GM20431 (cell line): ENCODE data around the gene DMXL1.
"Not testable (repeated sequence)": the region's sequence is repeated elsewhere in the genome, so short reads cannot be mapped to it uniquely, and the experiment has no call there.

ENCODE experiments used
- in situ Hi-C: fragments of 300-500 bp; cut with MseI, MboI; formaldehyde crosslinking; loops from one replicate; pipeline ENCODE4 v1.15.0; 2020; ENCODE audit warnings: low sequenced_read_pairs; ENCODE audit not compliant: unreplicated experiment

The DMXL1 gene

DNA sequence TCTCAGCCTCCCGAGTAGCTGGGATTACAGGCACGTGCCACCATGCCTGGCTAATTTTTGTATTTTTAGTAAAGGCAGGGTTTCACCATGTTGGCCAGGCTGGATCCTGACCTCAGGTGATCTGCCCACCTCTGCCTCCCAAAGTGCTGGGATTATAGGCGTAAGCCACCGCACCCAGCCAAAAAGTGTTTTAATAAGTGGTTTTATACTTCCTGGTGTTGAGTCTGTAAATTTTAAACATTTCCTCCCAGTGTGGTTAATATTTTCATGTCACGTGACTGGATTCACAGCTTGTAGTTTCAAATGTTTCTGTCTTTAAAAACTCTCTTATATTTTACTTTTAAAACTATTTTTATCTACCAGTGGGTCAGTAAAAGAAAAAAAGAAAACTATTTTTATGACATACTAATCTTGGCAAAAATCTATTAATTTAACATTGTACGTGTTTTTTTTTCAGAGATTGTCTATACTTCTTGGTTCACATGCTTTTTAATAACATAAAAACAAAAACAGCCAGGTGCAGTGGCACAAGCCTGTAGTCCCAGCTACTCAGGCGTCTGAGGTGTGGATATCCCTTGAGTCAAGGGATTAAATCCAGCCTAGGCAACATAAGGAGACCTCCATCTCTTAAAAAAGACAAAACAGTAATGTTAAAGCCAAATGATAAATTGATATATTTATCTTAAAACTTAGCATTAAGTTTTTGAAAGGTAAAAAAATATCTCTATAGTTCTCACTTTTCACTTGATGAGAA is 117.1 kb downstream of the DMXL1 start:
- in situ Hi-C loops = no loop called here

DNA sequence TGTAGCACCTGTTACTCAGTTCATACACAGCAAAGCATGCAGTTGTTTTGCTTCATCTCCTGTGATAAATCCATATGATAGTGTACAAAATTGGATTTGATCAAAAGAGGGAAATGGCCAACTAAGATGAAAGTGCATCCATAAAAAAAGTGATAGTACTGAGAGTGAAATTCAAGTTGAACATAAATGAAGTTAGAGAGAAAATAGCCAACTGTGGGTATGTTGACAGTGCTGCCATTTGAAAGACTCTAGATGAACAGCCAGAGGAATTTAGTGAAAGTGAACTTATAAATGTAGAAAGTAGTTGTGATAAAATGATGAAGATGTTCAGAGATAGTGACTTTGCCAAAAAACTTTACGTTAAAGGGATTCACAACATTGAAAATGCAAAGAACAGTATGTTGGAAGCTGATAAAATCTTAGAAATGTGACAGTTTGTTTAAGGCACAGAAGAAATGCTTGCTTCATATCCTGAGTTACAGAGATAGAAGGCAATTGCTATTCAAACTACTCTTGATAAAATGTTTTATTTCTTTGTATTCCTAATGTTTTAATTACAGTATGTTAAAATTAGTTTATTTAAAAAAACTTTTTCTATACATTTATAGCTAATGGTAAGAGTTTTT is 119.7 kb downstream of the DMXL1 start:
- in situ Hi-C loops = no loop called here

DNA sequence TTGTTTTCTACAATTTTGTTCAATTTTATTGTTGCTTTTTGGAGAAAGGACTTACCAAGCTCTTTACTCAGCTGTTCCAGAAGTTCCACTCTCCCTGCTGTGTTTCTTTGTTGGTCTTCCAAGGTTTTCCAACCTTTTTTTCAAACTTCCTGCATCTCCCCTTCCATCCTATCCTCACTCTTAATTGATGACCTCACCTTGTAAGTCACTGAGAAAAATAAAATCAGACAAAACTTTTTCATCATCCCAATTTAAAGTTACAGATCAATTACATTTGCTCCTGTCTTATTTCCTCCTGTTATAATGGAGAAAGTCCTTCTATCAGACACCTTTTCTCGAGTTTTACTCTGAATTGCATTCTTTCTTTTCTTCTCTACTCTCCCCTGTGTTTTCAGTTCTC is 121.1 kb downstream of the DMXL1 start:
- in situ Hi-C loops = no loop called here

GRCh38 chr5:119200795-119201194 is 129.9 kb downstream of the DMXL1 start:
- in situ Hi-C loops = no loop called here

GRCh38 chr5:119207105-119207504 is 136.2 kb downstream of the DMXL1 start:
- in situ Hi-C loops = no loop called here

GRCh38 chr5:119212026-119212425 is 141.1 kb downstream of the DMXL1 start:
- in situ Hi-C loops = no loop called here

DNA sequence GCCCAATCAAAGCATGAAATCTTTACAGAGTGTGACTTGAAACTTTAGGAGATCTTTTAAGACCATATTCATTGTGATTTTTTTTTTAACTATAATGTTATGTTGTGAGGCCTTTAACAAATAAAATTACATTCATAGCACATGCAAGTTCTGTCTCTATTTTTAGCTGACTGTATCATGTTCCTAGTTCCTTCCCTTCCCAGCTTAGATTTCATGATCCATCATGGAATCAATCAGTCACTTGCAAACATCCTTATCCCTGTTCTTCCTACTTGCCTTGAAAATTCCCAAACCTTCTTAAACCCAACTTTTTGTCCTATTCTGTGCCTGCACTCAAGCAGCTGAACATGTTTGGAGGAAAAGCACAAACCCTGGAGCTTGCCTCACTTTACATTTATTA is 141.8 kb downstream of the DMXL1 start:
- in situ Hi-C loops = no loop called here

GRCh38 chr5:119217183-119217582 is 146.3 kb downstream of the DMXL1 start:
- in situ Hi-C loops = no loop called here

GRCh38 chr5:119218830-119219782 is 148.2 kb downstream of the DMXL1 start:
- in situ Hi-C loops = no loop called here

DNA sequence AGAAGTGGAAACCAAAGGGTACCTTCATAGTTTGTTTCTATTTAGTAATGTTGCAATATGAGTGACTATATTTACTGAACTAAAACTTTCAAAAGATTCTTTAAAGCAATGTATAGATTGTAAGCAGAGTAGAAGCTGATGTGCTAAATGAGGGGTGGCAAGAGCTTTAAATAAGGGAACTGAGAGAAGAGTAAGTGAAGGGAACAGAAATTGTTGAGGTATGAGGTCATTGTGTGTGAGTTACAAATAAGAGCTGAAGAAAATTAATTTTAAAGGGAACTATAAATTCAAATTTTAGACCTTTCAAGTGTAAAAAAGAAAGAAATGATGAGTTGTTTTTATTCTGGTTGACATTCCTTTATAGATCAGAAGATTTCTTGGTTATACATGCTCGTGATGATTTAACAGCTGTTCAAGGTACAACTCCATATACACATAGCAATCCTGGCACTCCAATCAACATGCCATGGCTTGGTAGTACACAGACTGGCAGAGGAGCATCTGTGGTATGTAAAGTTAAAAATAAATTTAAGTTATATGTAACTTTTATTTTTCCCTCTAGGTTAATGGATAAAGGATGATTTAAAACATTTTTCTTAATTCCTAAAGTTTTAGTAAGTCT is 149.8 kb downstream of the DMXL1 start:
- in situ Hi-C loops = no loop called here

DNA sequence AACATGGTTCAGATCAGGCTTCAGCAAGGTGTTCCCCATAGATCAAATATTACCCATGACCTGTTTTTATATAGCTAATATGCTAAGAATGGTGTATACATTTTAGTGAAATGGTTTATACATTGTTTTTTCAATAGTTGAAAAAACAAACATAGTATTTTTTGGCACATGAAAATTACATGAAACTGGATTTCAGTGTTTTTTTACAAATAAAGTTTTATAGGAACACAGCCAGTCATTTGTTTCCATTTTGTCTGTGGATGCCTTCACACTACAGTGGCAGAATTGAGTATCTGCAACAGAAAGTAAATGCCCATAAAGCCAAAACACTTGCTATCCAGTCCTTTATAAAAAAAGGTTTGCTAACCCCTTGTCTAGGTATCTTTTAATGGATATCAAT is 150.4 kb downstream of the DMXL1 start:
- in situ Hi-C loops = no loop called here

DNA sequence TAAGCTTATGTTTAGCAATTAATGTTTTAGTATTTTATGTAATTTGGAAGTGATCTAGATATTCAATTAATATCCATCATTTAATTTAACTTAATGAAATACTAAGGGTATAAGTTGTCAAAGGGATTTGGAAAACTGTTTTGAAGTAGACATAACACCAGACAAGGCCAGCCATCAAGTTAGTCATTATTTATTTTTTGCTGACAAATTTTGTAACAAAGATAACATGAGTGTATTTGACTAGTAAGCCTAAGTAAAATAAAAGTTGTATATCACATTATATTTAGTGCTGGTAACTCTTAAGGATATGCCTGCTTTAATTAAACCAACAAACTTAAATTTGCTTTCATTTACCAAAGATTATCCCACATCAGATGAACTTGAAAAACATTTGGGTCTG is 159.1 kb downstream of the DMXL1 start:
- in situ Hi-C loops = no loop called here

DNA sequence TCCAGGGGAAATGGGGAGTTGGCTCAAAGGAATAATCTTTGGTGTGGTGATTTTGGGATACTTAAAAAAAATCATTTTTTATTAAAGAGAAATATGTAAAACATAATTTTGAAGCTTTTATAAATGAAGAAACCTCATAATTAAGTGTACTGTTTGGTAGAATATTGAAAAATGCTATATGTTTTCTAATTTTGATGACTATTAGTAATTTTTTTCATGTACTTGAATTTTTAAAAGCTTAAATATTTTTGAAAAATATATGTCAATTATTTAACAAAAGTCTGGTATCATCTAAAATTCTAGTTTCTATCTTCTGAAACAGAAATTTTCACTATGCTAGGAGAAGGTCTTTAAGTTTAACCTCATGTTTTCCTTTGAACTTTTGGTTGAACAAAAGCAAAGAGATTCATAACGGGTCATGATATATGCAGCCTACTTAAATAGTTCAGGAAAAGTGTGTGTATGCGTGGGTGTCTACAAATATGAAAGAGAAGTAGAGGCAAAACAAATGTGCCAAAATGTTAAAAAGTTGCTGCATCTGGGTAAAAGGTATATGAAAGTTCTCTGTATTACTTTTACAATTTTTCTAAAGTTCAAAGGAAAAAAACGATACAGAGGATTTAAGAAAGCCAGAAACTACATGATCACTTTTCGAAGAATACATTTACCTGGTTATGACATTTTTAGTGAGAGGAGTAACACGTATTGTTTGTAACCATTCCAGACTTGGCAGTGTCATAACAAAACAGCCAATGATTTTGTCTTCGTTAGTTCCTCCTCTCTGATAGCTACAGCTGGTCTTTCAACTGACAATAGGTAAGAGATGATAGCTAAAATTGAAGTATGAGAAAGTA is 167.6 kb downstream of the DMXL1 start:
- in situ Hi-C loops = no loop called here

GRCh38 chr5:119239119-119239417 is 168.2 kb downstream of the DMXL1 start:
- in situ Hi-C loops = no loop called here

DNA sequence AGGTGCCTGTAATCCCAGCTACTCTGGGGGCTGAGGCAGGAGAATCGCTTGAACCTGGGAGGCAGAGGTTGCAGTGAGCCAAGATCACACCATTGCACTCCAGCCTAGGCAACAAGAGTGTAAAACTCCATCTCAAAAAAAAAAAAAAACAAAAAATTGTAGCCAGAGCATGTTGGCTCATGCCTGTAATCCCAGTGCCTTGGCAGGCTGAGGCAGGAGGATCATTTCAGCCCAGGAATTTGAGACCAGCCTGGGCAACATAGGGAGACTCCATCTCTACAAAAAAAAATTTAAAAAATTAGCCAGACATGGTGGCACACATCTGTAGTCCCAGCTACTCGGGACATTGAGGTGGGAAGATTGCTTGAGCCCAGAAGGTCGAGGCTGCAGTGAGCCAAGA is 168.9 kb downstream of the DMXL1 start:
- in situ Hi-C loops = not testable (repeated sequence)

DNA sequence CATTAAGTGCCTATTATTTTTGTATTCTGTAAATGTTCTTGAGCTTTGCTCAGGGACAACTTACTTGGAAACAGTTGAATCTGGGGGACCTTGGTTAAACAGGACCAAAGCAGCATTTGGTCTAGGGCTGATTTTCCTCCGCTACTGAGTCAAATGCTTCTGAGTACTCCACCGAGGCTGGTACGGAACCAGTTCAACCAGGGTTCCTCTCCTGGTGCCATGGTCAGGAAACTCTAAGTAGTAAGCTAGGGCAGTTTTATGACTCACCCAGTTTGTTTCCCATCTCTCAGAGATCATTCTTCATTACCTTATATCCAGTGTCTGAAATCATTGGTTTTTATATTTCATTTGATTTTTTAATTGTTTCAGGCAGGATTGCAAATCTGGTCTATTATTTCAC is 173.0 kb downstream of the DMXL1 start:
- in situ Hi-C loops = no loop called here

GRCh38 chr5:119250946-119251901 is 180.3 kb downstream of the DMXL1 start:
- in situ Hi-C loops = no loop called here

- in situ Hi-C loops = no loop called here
Measured at GRCh38 chr5:119255571-119256356, 184.9 kb downstream of the DMXL1 start.
